ENCODE results near the gene NPR2. TPM values are rescaled to one million over a fixed set of nuclear protein-coding genes. Genes with fewer than 3 reads are reported as not detected.

The NPR2 gene
- total and polyA plus RNA-seq, 2 of the 13 experiments (the other 11 are each of a cell fraction or from before 2014, with no cell fraction given) = 7.4 to 9.4 TPM

GRCh38 chr9:35758475-35759050 is 32.8 kb upstream of the NPR2 start:
- Histone ChIP-seq H3K4me2 (ENCODE audit: low read depth, low read length) (peak overlapping the region; percentile 95), H3K9me3 (ENCODE audit: low read length) (no peaks in the 10 kb centered on the region), H3K4me1 (ENCODE audit: insufficient read depth, low read length) (peaks cover 33% of the 10 kb centered on the region), H3K9ac (ENCODE audit: insufficient read depth, low read depth, low read length) (no peak overlapping the region; the same call in 1 of the 2 replicates), H3K4me3 (replicated peaks in 1 of 3; ENCODE audit: insufficient read depth in 1 of 3, low read depth in 2 of 3, low read length in 3 of 3) (no peak overlapping the region; a peak in 1 of 6 replicates), H3K27ac (ENCODE audit: extremely low read length, insufficient read depth, low read length) (no peak overlapping the region), H4K20me1 (ENCODE audit: insufficient read depth, low read length) (no peaks in the 10 kb centered on the region), H3K79me2 (ENCODE audit: insufficient read depth, low read length) (peaks cover 41% of the 10 kb centered on the region), H2AFZ (ENCODE audit: low read length) (no peak overlapping the region), H3K27me3 (ENCODE audit: control insufficient read depth in 1 of 2, insufficient read depth in 2 of 2, low read length in 2 of 2) (no peaks in the 10 kb centered on the region; a peak in 1 of 5 replicates), H3K36me3 (replicated peaks in 1 of 2; ENCODE audit: control insufficient read depth in 1 of 2, insufficient read depth in 2 of 2, low read length in 2 of 2) (peaks cover under 1 to 4% of the 10 kb centered on the region in 2 experiments; a peak in 2 of 5 replicates)
- no TSS peak for BruUV-seq (replicated peaks)
- intact Hi-C loops (cut with micrococcal nuclease; ENCODE audit: unreplicated experiment) (no loop called here), in situ Hi-C loops (cut with HindIII; ENCODE audit: extremely low pct_ligation_motif_present, low pct_unique_long_range_greater_than_20kb) (no loop called here)
- ChIA-PET POLR2A (interaction anchor here (0.7 to 2.0 kb wide), 3 partner anchors 9 to 56 kb away, joined by 3 to 9 read pairs (median 5); partner anchors contain the start of genes CREB3, GBA2, RGP1 and TLN1), CTCF (ENCODE audit: low intra/inter-chr PET ratio, low total read pairs) (no interaction called here)
- DNase-seq (ENCODE audit: low spot score) (no peak), FAIRE-seq (no peak), ATAC-seq (no peak)
- TF ChIP-seq GRHL1 (CRISPR knock-in tag; conservative IDR thresholded peaks at IDR 0.05) = no peak
- no peak for TF ChIP-seq ZSCAN30 (CRISPR knock-in tag; IDR thresholded peaks at IDR 0.05)
- TF ChIP-seq SRSF9 (IDR thresholded peaks at IDR 0.05; ENCODE audit: borderline replicate concordance, insufficient read depth, low read depth, low read length, poor library complexity, severe bottlenecking) = no peak
- no peak for TF ChIP-seq PREB (CRISPR knock-in tag; IDR thresholded peaks at IDR 0.05)
- WGBS (ENCODE audit: low lambda C conversion rate) = 88% methylated on average over 3 of the region's 3 CpGs
